Fibroblast of the conjunctiva (primary cell): ENCODE measurements around the gene ART5.
"Not testable (repeated sequence)": the region's sequence is repeated elsewhere in the genome, so short reads cannot be mapped to it uniquely, and the experiment has no call there.

ENCODE experiments used
- DNase-seq: peaks from one replicate; pipeline ENCODE4 v3.0.0-alpha.2; 2010; ENCODE audit warnings: low read depth

The ART5 gene

DNA sequence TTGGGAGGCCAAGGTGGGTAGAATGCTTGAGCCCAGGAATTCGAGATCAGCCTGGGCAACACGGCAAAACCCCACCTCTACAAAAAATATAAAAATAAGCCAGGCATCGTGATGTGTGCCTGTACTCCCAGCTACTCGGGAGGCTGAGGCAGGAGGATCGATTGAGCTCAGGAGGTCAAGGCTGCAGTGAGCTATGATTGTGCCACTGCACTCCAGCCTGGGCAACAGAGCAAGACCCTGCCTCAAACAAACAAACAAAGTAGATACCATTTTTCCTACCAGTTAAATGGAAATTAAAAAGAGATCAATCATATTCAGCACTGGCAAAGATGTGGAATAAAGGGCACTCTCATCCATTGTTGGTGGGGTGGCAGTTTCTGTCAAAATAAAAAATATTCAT, 15.5 kb upstream of the ART5 start:
- DNase-seq = not testable (repeated sequence)

DNA sequence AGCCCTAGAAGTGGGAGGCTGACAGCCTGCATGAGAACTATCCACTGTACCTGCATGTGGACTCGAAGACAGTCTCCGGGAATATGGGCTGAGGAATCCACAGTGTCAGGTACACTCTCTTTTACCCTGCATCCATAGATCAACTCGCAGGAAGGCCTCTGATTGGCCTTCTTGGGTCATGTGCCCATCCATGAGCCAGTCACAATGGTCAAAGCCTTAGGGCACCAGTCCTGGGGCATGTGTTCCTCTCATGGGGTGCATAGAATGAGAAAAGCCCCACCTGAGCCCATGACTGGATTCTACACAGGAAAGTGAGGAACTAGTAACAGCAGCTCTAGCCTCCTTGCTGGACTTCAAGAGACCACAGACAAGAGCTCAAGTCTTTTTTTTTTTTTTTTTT, 13.8 kb upstream of the ART5 start:
- no peak for DNase-seq

DNA sequence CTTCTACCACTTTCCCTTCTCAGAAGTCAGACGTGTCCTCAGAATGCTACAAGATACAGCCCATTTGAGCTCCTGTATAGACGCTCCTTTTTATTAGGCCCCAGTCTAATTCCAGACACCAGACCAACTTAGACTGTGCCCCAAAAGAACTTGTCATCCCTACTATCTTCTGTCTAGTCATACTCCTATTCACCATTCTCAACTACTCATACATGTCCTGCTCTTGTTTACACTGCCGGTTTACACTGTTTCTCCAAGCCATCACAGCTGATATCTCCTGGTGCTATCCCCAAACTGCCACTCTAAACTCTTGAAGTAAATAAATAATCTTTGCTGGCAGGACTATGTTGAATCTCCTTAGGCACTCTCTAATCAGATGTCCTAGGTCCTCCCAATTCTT, 10.7 kb upstream of the ART5 start:
- DNase-seq = not testable (repeated sequence)

DNA sequence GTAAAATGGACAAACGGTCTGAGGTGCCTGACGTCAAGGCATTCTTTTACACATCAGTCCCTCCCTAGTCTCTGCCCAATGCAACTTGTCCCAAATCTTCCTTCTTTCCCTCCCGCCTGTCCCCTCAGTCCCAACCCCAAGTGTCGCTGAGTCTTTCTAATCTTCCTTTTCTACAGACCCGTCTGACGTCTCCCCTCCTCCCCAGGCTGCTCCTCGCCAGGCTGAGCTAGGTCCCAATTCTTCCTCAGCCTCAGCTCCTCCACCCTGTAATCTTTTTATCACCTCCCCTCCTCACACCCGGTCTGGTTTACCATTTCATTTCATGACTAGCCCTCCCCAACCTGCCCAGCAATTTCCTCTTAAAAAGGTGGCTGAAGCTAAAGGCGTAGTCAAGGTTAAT, 7.6 kb upstream of the ART5 start:
- DNase-seq = not testable (repeated sequence)

DNA sequence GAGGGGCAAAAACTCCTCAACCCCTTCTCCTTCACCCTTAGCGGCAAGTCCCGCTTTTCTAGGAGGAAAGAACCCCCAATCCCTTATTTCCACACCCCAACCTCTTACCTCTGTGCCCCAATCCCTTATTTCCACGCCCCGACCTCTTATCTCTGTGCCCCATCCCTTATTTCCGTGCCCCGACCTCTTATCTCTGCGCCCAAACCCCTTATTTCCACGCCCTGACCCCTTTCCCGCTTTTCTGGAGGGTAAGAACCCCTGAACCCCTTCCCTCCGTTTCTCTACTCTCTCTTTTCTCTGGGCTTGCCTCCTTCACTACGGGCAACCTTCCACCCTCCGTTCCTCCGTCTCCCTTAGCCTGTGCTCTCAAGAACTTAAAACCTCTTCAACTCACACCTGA, 7.1 kb upstream of the ART5 start:
- DNase-seq = not testable (repeated sequence)

DNA sequence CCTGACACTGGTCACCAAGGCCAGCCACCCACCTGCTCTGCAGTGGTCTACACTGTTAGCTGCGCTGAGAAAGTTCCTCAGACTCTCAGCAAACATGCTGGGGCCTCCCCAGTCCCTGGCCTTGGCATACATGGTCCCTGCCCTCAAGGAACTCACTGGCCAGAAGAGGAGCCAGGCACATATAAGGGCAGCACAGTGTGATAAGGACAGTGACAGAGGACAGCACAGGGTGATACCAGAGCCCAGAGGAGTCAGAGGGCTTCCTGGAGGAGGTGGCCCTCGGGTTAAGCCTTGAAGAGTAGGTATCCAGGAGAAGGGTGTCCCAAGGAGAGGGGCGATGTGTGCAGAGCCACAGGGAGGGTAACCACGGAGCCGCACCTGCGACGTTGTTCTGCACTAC, 3.8 kb upstream of the ART5 start:
- no peak for DNase-seq

DNA sequence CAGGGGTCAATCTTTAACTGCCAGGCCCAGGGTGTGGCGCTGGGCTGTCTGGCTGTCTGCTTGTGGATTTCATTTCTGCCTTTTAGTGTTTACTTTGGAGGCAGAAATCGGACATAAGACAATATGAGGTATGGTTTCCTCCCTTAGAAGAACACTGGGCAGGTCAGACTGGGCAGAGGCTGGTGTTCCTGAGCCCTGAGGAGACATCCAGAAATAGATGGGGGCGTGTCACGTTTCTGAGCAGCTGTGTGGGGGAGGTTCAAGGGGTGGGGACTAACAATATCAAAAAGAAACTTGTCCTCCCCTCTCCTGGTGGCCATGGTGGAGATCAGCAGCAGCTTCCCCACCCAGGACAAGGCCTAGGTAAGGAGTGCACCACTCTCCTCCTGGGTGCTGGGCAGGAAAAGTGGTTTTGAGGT, 3.0 kb upstream of the ART5 start, which contains the start of gene ART1:
Gene ART1, plus strand, starts transcription at position 312 of the 419 bp plus-strand sequence. CDS start 14,086 bp downstream, outside the sequence.
- no peak for DNase-seq

DNA sequence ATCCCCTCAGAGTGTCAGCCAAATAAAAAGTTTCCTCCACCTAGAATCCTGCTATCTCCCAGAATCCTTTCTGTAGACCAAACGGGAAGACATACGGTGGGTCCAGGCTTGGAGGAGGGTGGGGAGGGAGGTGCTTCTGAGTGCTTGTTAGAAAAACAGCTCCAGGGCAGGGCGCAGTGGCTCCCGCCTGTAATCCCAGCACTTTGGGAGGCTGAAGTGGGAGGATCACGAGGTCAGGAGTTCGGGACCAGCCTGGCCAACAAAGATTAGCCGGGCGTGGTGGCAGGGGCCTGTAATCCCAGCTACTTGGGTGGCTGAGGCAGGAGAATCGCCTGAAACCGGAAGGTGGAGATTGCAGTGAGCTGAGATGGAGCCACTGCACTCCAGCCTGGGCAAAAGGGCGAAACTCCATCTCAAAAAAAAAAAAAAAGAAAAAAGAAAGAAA, 1.3 kb upstream of the ART5 start:
- DNase-seq = not testable (repeated sequence)

DNA sequence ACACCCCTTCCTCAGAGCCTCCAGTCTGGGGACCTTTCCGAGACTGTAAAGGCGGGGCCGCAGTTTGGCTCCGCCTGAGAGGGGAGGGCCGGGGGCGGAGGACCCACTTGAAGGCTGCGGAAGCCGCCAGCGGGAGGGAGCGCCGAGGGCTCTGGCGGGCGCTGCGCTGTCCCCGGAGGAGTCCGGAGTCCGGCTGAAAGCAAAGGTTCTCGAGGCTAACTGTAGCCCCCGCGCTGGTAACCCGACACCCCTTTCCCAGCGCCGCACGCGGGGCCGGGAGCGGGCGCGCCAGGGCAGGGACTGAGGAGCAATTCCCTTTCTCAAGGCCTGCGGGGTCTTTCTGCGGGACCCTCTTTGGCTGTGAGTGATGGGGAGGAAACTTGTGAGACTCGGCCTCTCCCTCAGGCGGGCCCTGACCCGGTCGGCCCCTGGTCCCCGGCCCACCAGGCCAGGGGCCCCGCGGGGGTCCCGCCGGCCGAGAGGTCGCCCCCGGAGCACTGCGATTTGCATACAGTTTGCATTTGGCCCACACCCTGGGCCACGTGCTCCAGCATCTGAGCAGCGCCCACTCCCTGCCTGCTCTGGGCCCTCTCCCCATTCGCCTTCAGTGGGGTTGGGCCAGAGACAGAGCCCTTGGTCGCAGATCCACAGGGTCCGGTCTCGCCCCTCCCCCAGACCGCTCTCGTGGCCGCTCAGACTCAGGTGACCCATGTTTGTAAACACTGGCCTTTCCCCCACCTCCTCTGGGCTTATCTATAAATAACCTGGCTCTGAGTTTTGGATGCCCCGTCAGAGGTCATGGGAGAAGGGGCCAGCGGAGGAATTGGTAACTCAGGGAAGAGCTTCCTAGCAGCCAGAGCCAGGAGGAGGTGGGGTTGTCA, 519 bp upstream of the ART5 start:
- peak; percentile 30 for DNase-seq

DNA sequence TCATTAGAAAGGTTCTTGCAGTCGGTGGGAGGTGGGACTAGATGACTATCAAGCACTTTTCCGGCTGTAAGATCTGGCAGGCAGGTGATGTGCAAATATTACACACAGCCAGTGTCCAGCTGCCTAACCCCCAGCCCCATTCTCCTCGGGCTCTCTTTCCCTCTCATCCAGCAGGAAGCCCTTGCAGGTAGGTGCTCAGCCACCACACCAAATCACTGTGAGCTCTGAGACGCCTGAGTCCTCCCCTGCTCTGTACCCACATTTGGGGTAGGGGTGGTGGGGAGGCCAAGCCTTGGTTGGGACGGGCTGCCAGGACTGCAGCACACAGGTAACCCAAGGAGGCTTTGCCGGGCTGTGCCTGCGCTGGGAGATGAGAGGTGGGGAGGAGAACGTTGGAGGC, 601 bp downstream of the ART5 start:
- no peak for DNase-seq

DNA sequence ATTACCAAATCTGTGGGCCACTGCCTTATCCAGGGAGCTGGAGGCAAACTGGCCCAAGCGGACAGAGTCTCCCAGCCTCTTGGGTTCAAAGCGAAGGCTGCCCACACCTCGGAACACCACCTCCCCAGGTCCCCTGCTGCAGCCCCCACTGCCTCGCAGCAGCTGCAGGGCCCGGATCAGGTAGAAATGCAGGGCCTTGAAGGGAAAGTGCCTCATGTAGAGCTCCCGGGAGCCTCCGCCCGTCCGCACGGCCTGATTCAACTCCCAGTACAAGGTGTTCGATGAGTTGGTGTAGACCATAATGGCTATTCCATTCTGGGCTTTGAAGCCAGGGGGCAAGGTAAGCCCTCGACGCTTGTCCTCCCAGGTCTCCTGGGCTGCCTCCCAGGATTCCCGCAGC, 2.0 kb downstream of the ART5 start:
- DNase-seq = no peak

DNA sequence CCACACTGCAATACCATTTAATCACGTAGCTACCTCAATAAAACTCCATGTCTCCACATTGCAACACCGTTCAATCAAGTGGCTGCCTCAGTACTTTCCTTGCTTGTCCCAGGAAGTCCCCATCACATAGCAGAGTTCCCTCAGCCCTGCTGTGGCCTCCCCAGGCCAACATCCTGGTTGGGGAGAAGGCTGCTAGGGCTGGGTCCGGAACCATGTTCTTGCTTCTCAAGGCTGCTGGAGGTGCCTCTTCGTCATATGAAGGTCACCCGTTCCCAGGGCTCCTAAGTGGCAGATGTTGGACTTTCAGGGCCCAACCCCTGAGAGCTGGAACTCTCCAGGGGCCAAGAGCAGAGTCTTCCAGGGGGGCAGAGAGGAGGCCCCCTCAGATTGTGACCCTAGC, 3.3 kb downstream of the ART5 start:
- DNase-seq = no peak

DNA sequence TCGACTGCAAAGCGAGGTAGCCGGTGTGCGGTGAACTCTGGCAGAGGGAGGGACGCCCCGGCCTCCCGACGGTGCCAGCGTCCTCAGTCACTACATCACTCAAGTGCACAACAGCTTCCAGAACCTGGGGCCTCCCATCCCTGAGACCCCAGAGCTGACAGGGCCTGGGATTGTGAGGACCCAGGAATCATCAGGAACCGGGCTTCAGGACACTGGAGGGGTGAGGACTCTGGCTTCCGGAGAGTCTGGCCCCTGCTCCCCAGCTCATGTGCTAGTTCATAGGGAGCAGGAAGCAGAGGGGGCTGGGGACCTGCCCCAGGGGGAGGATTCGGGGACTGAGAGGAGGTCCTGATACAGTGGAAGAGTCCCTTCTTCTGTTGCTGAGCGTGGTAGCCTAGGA, 4.6 kb downstream of the ART5 start:
- no peak for DNase-seq

DNA sequence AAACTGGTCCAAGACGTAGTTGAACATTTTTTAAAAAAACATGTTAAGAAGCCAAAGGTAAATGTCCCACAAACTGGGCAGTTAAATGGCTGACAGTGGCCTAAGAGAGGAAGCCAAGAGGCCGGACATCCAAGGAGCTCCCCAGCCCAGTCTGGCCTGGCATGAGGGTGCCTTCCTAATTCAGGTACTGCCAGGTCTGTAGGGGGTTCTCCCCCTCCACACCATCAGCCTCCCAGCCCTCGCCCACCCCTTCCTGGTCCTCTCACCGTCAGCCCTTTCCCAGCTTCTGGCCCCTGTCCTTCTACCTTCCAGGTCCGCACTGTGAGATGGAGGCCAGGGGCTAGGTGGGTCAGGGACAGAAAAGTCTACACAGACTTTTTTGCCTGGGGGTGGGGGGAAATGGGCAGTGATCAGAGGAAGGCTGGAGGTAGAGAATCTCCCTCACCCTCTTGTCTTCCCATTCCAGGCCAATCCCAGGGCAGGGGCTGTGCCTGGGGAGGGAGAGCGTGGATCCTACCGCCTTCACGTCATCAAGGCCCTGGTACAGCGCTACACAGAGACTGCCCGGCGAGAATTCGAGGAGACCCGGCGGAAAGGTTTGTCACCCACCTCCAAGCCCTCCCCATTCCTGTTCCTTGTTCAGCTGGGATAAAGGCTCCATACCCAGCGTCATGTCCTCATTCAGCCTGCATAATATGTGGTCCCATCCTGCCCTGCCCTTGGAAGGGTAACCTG, 6.0 kb downstream of the ART5 start:
- no peak for DNase-seq

DNA sequence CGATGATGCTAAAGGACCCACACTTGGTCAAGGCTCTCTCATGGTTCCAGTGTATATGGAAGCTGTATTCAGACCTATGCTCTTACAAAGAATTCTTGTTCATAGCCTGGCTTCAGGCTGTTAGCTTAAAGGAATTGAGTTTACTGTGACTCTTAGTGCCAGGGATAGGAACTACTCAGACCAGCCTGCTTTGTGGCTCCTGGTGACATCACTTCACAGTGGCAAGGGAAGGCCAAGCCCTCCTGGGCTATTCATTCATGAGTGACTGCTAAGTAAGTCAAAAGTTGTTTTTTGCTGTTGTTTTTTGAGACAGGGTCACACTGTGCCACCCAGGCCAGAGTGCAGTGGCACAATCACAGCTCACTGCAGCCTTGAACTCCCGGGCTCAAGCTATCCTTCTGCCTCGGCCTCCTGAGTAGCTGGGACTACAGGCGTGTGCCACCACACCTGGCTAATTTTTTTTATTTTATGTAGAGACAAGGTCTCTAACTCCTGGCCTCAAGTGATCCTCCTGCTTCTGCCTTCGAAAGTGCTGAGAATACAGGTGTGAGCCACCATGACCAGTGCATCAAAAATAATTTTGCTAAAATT, 9.6 kb downstream of the ART5 start:
- no peak for DNase-seq

DNA sequence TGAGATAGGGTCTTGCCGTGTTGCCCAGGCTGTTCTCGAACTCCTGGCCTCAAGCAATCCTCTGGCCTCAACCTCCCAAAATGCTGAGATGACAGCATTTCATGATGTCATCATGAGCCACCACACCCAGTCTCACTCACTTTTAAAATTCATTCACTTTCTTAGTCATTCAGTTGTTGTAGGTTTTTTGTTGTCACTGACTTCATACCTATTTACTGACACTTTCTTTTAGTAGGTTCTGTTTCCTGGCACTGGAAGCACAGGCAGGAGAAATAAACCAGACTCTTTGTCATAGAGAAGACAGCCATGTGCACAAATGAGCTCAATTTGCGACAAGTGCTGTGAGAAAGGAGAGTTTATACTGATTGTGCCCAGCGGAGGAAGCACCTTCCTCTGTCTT, 10.5 kb downstream of the ART5 start:
- DNase-seq = no peak

DNA sequence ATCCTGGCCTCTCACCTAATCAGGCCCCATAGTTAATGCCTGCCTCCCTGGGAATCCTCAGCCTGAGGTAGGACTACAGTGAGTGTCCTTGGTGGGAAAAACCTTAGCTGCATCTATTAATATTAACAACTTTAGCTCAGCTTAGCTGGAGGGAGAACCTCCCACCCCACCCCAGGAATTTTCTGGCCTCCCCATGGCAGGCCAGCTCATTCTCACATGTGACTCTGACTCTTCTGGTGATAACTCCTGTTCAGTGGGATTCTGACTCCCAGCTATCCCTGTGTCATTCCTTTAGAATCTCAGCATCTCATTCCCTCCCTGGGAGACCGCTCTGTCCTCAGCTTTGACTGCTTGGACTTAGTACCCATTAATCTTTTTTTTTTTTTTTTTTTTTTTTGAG, 14.5 kb downstream of the ART5 start:
- no peak for DNase-seq

DNA sequence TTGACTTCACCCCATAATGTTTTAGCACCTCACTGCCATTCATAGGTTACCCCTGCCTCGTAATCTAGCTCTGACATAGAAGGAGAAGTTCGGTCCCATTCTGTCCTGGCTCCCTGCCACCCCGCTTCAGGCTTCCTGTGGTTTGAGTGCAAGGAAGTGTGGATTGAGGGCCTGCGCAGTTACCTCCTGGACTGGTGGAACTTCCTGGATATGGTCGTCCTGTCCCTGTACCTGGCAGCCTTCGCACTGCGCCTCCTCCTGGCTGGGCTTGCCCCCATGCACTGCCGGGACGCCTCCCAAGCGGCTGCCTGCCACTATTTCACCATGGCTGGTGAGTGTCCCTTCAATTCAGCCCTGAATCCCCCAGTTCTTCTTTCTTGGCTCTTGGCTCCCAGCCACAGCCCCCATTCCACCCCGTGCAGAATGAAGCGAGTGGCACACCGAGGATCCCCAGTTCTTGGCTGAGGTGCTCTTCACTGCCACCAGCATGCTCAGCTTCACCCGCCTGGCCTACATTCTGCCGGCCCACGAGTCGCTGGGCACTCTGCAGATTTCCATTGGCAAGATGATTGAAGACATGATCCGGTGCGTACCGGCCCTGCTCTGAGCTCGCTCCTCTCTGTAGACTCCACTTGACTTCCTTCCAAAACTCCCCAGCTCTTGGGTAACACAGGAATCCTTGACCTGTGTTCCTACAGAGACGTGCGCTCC, 15.4 kb downstream of the ART5 start:
- no peak for DNase-seq

DNA sequence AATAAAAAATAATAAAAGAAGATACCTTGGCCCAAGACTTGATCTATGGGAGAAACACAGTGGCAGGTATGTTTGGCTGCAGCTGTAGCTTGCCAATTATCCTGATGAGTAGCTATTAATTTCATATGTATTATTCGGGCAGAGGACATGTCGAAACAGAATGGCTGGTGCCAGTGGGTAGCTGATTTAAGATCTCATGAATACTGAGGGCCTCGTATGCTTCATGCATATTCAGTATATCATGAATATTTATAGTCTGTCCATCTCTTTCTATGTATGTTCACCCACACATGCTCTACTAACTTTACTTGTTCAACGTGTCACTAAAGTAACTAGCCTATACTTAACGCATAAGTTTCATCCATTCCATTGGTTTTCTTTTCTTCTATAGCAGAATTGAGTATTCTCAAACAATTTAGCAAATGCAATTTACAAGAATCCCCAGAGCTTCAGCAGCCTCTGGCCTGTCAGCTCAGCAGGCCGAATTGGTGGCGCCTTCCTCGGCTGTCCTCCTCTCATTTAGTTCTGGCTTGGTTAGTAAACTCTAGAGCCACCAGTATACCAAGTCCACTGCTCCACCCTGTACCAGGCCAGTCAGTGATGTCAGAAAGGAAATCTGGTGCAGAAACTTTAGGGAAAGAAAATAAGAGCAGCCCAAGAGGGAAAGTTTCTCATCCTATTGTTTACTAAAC, 17.9 kb downstream of the ART5 start:
- DNase-seq = no peak

DNA sequence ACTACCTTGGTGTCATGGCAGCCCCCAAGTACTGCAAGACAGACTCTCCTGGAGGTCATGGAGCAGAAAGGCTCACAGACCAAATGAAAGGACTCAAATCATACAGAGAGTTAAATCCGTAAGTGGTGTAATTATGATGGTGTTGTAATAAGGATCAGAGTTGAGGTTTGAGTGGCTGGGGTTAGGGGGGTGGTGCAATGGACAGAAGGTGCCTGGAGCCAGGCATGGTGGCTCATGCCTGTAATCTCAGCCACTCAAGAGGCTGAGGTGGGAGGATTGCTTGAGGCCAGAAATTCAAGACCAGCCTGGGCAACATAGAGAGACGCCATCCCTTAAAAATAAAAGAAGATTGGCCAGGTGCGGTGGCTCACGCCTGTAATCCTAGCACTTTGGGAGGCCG, 18.7 kb downstream of the ART5 start:
- DNase-seq = no peak

DNA sequence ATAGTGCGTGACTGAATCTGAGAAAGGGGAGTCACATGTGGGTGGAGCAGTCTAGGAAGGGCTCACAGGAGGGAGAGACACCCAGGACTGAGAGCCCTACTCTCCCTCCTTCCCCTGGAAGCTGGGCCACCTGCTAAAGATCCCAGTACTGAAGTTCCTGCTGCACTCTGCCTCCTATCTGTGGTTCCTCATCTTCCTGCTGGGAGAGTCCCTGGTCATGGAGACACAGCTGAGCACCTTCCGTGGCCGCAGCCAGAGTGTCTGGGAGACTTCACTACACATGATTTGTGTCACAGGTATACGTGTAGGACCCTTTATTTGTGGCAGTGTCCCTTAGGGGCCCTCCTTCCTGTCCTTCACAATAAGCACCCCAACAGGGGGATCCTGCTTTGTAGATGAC, 19.3 kb downstream of the ART5 start:
- DNase-seq = no peak

DNA sequence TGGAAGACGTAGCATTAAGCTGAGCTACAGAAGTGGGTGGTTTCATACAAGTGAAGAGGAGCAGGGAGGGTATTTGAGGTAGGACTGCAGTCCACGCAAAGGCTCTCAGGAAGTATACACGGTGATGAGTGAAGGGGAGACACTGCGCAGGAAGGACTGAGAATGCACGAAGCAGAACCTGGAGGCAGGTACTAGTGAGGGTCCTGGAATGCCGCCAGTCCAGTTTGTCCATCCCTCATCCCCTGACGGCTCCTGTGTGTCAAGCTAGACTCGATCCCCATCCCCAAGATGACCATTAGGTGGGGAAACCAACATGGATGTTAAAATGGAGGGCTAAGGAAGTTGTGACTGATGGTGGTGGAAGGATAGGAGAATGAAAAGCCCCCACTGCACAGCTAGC, 23.8 kb downstream of the ART5 start:
- DNase-seq = no peak
